ENCODE data around the gene NAV3. TPM values are rescaled to one million over a fixed set of nuclear protein-coding genes. Genes with fewer than 3 reads are reported as not detected.

Gene NAV3
- total RNA-seq, 1 donor from 2014 or later, result 17.0 TPM

DNA sequence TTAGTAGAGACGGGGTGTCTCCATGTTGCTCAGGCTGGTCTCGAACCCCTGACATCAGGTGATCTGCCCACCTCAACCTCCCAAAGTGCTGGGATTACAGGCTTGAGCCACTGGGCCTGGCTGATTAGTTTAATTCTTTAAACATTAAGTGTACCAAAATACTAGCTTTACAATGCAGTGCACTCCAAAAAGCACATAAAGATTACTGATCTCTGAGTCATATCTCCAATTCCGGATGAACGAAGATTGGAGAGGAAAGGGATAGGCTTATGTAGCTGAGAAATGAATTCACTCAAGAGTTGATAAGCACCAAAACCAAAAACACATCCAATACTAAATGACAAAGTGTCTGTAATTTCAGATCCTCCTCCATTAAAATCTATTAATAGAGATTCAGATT lies 15.1 kb downstream of the NAV3 start:
- H3K36me3 ChIP-seq (ENCODE audit: control insufficient read depth, insufficient read depth, low read length), result no peaks in the 10 kb centered on the region
- TF ChIP-seq, protein P1, sequence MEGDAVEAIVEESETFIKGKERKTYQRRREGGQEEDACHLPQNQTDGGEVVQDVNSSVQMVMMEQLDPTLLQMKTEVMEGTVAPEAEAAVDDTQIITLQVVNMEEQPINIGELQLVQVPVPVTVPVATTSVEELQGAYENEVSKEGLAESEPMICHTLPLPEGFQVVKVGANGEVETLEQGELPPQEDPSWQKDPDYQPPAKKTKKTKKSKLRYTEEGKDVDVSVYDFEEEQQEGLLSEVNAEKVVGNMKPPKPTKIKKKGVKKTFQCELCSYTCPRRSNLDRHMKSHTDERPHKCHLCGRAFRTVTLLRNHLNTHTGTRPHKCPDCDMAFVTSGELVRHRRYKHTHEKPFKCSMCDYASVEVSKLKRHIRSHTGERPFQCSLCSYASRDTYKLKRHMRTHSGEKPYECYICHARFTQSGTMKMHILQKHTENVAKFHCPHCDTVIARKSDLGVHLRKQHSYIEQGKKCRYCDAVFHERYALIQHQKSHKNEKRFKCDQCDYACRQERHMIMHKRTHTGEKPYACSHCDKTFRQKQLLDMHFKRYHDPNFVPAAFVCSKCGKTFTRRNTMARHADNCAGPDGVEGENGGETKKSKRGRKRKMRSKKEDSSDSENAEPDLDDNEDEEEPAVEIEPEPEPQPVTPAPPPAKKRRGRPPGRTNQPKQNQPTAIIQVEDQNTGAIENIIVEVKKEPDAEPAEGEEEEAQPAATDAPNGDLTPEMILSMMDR (IDR thresholded peaks at IDR 0.05; ENCODE audit: insufficient read depth, low read length, poor library complexity, severe bottlenecking), result no peak
- H3K27me3 ChIP-seq (ENCODE audit: control insufficient read depth, insufficient read depth, low read length), result no peaks in the 10 kb centered on the region
- H3K4me3 ChIP-seq (ENCODE audit: low read depth, low read length), result no peak overlapping the region
- DNase-seq (ENCODE audit: low read depth), result no peak

DNA sequence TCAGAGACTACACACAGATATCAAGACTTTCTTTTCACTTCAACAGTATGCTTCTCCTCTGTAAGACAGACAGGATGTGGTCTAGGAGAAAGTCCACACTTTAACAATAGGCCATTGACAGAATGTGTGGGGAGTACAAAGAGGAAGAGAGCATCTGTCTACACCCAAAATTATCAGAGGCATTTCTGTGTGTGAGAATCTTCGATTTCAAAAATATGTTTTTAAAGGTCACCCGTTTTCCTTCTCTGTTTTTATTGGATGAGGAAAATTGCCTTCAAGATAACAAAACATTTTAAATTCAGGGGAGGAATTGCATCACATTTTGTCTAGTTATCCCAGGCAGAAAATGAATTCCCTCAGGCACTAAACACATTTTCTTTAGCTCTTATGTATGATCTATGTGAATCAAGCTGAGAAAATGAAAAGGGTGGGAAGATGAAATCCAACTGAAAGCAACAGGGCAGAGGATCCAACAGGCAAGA lies 16.4 kb downstream of the NAV3 start:
- Histone ChIP-seq H3K36me3 (ENCODE audit: control insufficient read depth, insufficient read depth, low read length) (no peaks in the 10 kb centered on the region), H3K4me3 (ENCODE audit: low read depth, low read length) (no peak overlapping the region), H3K27me3 (ENCODE audit: control insufficient read depth, insufficient read depth, low read length) (no peaks in the 10 kb centered on the region)
- TF ChIP-seq, protein P1 (IDR thresholded peaks at IDR 0.05; ENCODE audit: insufficient read depth, low read length, poor library complexity, severe bottlenecking), result no peak
- no peak for DNase-seq (ENCODE audit: low read depth)

DNA sequence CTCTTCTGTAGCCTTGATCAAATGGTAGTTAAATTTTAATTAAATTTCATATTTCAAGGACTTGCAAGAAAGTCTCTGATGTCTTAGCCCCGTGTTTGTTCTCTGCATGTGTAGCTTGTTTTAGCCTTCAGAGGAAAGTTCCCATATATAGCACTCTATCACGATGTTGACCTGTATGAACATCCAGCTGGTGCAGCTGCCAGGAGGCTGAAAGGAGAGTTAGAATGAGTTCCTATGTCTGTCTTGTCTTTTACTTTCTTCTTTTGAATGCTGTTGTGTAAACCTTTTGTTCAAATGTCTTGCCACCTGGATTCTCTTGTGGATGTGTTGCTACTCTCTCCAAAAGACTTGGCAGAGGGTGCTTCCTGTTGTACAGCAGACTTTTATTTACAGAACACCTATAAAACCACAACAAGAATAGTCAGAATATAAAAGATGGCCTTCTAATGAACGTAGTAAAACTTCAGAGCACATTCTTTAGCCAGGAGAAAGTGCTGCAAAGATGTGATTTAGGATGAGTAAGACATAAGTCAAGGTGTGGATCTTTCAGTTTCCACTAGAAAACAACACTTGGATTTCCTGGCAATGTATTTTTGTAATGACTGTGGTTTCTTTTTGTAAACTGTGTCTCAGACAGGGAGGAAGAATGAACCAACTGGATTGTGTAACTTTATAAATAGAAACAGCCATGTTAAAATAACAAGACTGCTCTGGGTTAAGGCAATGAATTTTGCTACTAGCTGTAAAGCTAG lies 17.2 kb downstream of the NAV3 start:
- TF ChIP-seq, protein P1 (IDR thresholded peaks at IDR 0.05; ENCODE audit: insufficient read depth, low read length, poor library complexity, severe bottlenecking), result no peak
- Histone ChIP-seq H3K27me3 (ENCODE audit: control insufficient read depth, insufficient read depth, low read length) (no peaks in the 10 kb centered on the region), H3K36me3 (ENCODE audit: control insufficient read depth, insufficient read depth, low read length) (no peaks in the 10 kb centered on the region), H3K4me3 (ENCODE audit: low read depth, low read length) (no peak overlapping the region)
- DNase-seq (ENCODE audit: low read depth), result peak; percentile 72

DNA sequence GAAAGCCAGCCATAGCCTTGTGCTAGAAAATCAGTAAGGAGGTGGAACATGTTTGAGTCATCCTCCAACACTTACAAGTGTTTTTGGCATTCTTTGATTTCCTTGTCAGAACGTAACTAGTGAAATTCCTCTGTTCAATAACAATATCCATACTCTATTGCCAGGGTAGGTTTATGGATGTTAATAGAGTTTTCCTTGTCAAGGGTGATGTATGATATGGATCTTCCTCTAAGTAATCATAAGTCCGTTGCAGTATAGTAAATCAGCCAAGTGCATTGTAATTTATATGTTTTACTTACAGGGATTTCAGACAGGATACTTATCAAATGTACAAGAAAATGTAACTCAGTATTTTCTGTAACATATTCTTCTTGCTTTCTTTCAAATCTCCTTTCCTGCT lies 19.4 kb downstream of the NAV3 start:
- no peak for DNase-seq (ENCODE audit: low read depth)
- H3K27me3 ChIP-seq (ENCODE audit: control insufficient read depth, insufficient read depth, low read length), result no peaks in the 10 kb centered on the region
- no peaks in the 10 kb centered on the region for H3K36me3 ChIP-seq (ENCODE audit: control insufficient read depth, insufficient read depth, low read length)
- TF ChIP-seq, protein P1 (IDR thresholded peaks at IDR 0.05; ENCODE audit: insufficient read depth, low read length, poor library complexity, severe bottlenecking), result no peak
- H3K4me3 ChIP-seq (ENCODE audit: low read depth, low read length), result no peak overlapping the region

DNA sequence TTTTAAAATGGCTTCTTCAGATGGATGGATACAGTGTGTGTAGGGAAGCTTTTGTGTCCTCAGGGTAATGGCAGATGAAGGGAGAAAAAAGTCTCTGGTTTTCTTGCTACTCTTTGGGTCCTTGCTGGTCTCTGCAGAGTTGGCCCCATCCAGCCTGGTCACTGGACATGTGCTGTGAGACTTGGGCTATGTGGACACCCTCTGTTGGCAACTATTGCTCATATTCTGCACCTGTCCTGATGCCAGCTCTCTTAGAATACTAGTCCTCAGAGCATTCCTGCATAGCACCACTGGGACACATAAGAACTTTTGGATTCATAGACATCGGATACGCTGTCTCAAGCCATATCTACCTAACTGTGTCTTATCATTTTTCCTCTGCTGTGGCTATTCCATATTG lies 20.0 kb downstream of the NAV3 start:
- no peak for DNase-seq (ENCODE audit: low read depth)
- no peak overlapping the region for H3K4me3 ChIP-seq (ENCODE audit: low read depth, low read length)
- H3K36me3 ChIP-seq (ENCODE audit: control insufficient read depth, insufficient read depth, low read length), result no peaks in the 10 kb centered on the region
- no peaks in the 10 kb centered on the region for H3K27me3 ChIP-seq (ENCODE audit: control insufficient read depth, insufficient read depth, low read length)
- TF ChIP-seq, protein P1 (IDR thresholded peaks at IDR 0.05; ENCODE audit: insufficient read depth, low read length, poor library complexity, severe bottlenecking), result no peak

DNA sequence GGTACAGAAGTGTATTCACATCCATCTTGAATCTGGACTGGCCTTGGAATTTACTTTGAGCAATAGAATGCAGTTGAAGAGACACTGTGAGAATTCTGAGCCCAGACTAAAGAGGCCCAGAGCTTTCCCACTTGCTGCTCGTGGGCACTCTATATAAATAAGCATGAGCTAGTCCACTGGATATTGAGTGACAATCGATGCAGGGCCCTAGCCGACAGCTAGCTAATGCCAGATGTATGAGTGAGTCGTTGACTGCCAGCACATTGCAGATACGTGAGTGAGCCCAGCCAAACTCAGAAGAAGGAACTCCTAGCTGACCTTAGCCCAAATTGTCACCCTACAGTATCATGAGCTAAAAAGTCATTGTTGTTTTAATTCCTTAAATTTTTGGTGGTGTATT lies 24.9 kb downstream of the NAV3 start:
- TF ChIP-seq, protein P1 (IDR thresholded peaks at IDR 0.05; ENCODE audit: insufficient read depth, low read length, poor library complexity, severe bottlenecking), result no peak
- H3K36me3 ChIP-seq (ENCODE audit: control insufficient read depth, insufficient read depth, low read length), result no peaks in the 10 kb centered on the region
- H3K27me3 ChIP-seq (ENCODE audit: control insufficient read depth, insufficient read depth, low read length), result no peaks in the 10 kb centered on the region
- DNase-seq (ENCODE audit: low read depth), result no peak
- no peak overlapping the region for H3K4me3 ChIP-seq (ENCODE audit: low read depth, low read length)

All from kidney epithelial cell (primary cell).